Measurements from ENCODE around the gene ASB6.

The ASB6 gene

GRCh38 chr9:129631674-129632129 lies 10.2 kb downstream of the ASB6 start:
- TF ChIP-seq CTCF (IDR thresholded peaks at IDR 0.05) (no peak), ZFX (IDR thresholded peaks at IDR 0.05; ENCODE audit: borderline replicate concordance) (no peak)

GRCh38 chr9:129630967-129631673 lies 10.8 kb downstream of the ASB6 start:
- no peak for TF ChIP-seq ZFX (IDR thresholded peaks at IDR 0.05; ENCODE audit: borderline replicate concordance)
- TF ChIP-seq CTCF (IDR thresholded peaks at IDR 0.05): no peak
- H3K27ac ChIP-seq: no peak overlapping the region

More at GRCh38 chr9:129631674-129632129, 10.2 kb downstream of the ASB6 start:
- no peak overlapping the region for H3K27ac ChIP-seq

GRCh38 chr9:129629251-129629820 lies 12.6 kb downstream of the ASB6 start:
- no peak overlapping the region for H3K27ac ChIP-seq
- no peak for TF ChIP-seq CTCF (IDR thresholded peaks at IDR 0.05)
- TF ChIP-seq ZFX (IDR thresholded peaks at IDR 0.05; ENCODE audit: borderline replicate concordance): no peak

GRCh38 chr9:129628709-129629108 lies 13.2 kb downstream of the ASB6 start:
- no peak overlapping the region for H3K27ac ChIP-seq
- TF ChIP-seq CTCF (IDR thresholded peaks at IDR 0.05) (no peak), ZFX (IDR thresholded peaks at IDR 0.05; ENCODE audit: borderline replicate concordance) (no peak)

- TF ChIP-seq CTCF (IDR thresholded peaks at IDR 0.05): no peak
- TF ChIP-seq ZFX (IDR thresholded peaks at IDR 0.05; ENCODE audit: borderline replicate concordance): no peak
- H3K27ac ChIP-seq: peak overlapping the region; percentile 83
These were observed 14.2 kb downstream of the ASB6 start for GRCh38 chr9:129627556-129628440.

- no peak for TF ChIP-seq CTCF (IDR thresholded peaks at IDR 0.05)
- peak overlapping the region; percentile 83 for H3K27ac ChIP-seq
These were observed 15.2 kb downstream of the ASB6 start for GRCh38 chr9:129626625-129627284.

Measured in 22Rv1 (cell line).